ENCODE measurements around the gene NEURL1.

Gene NEURL1

GRCh38 chr10:103543617-103544525, 50.4 kb downstream of the NEURL1 start:
- in situ Hi-C loops (cut with MboI; ENCODE audit: low sequenced_read_pairs, unreplicated experiment): no loop called here
- DNase-seq (ENCODE audit: low spot score): peak; percentile 15
- no peak for TF ChIP-seq CTCF (IDR thresholded peaks at IDR 0.05; ENCODE audit: borderline replicate concordance, control extremely low read depth, extremely low read depth, insufficient read depth, missing control alignments)

GRCh38 chr10:103544657-103545310, 51.3 kb downstream of the NEURL1 start:
- in situ Hi-C loops (cut with MboI; ENCODE audit: low sequenced_read_pairs, unreplicated experiment): no loop called here
- no peak for TF ChIP-seq CTCF (IDR thresholded peaks at IDR 0.05; ENCODE audit: borderline replicate concordance, control extremely low read depth, extremely low read depth, insufficient read depth, missing control alignments)
- no peak for DNase-seq (ENCODE audit: low spot score)

GRCh38 chr10:103545366-103545765, 51.9 kb downstream of the NEURL1 start:
- in situ Hi-C loops (cut with MboI; ENCODE audit: low sequenced_read_pairs, unreplicated experiment): no loop called here
- TF ChIP-seq CTCF (IDR thresholded peaks at IDR 0.05; ENCODE audit: borderline replicate concordance, control extremely low read depth, extremely low read depth, insufficient read depth, missing control alignments): no peak
- no peak for DNase-seq (ENCODE audit: low spot score)

GRCh38 chr10:103545771-103546281, 52.3 kb downstream of the NEURL1 start:
- no peak for TF ChIP-seq CTCF (IDR thresholded peaks at IDR 0.05; ENCODE audit: borderline replicate concordance, control extremely low read depth, extremely low read depth, insufficient read depth, missing control alignments)
- DNase-seq (ENCODE audit: low spot score): no peak
- in situ Hi-C loops (cut with MboI; ENCODE audit: low sequenced_read_pairs, unreplicated experiment): no loop called here

- DNase-seq (ENCODE audit: low spot score): no peak
- in situ Hi-C loops (cut with MboI; ENCODE audit: low sequenced_read_pairs, unreplicated experiment): no loop called here
- TF ChIP-seq CTCF (IDR thresholded peaks at IDR 0.05; ENCODE audit: borderline replicate concordance, control extremely low read depth, extremely low read depth, insufficient read depth, missing control alignments): no peak
Observed at GRCh38 chr10:103546401-103546800, 52.9 kb downstream of the NEURL1 start.

- DNase-seq (ENCODE audit: low spot score): peak; percentile 13
- in situ Hi-C loops (cut with MboI; ENCODE audit: low sequenced_read_pairs, unreplicated experiment): no loop called here
- no peak for TF ChIP-seq CTCF (IDR thresholded peaks at IDR 0.05; ENCODE audit: borderline replicate concordance, control extremely low read depth, extremely low read depth, insufficient read depth, missing control alignments)
Observed at GRCh38 chr10:103547391-103547946, 54.0 kb downstream of the NEURL1 start.
